ENCODE results near the gene C9orf50.
"Not testable (repeated sequence)": the region's sequence is repeated elsewhere in the genome, so short reads cannot be mapped to it uniquely, and the experiment has no call there.

The C9orf50 gene, protein sequence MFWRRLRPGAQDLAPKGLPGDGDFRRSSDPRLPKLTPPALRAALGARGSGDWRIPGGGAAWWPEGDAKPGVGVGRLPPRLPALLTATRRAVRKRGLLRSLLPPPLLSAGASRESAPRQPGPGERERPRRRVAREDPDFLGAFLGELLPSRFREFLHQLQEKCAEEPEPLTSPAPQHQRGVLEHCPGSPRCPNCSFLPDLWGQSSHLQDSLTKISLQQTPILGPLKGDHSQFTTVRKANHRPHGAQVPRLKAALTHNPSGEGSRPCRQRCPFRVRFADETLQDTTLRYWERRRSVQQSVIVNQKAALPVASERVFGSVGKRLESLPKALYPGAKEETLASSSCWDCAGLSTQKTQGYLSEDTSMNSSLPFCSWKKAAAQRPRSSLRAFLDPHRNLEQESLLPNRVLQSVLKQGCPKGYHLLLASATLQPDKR

DNA sequence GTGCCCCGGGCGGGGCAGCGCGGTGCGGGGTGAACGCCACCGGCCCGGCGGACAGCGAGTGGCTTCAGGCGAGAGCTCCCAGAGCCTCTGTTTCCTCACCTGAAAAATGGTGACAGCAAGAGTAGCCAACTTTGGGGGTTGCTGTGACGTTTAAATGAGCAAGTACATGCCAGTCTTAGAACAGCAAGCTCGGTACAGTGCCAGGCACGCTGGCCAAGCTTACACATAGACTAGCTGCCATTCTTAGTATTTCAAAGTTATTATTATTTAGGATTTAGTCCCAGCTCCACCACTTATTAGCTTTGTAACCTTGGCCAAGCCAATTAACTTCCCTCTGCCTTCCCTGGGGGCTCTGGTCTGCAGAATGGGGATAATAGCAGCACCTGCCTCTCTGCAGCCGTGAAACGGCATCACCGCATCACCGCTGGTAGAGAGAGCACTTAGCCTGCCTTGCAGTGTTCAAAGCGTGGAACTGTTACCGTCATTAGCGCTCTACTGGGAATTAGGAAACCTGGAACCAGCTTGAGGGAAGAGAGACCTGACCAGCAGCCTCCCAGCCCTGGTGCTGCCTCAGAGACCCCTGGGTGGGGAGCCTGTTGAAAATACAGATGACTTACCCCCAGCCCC is at the start of gene C9orf50:
Gene C9orf50, minus strand, starts transcription at position 433 of the 627 bp plus-strand sequence. CDS start 527 bp downstream, outside the sequence.
- no peak for DNase-seq

DNA sequence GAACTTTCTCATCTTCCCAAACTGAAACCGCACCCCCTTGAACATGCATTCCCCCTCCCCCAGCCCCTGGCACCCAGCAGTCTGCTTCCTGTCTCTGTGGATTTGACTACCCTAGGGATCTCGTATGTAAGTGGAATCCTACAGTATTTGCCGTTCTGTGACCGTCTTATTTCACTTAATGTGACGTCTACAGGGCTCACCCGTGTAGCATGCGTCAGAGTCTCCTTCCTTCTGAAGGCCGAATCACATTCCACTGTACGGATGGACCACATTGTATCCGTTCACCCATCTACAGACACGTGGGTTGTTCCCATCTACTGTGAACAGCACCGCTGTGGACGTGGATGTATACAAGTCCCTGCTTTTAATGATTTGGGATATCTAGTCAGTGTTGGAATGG is 49.0 kb upstream of the C9orf50 start:
- DNase-seq: peak; percentile 70

DNA sequence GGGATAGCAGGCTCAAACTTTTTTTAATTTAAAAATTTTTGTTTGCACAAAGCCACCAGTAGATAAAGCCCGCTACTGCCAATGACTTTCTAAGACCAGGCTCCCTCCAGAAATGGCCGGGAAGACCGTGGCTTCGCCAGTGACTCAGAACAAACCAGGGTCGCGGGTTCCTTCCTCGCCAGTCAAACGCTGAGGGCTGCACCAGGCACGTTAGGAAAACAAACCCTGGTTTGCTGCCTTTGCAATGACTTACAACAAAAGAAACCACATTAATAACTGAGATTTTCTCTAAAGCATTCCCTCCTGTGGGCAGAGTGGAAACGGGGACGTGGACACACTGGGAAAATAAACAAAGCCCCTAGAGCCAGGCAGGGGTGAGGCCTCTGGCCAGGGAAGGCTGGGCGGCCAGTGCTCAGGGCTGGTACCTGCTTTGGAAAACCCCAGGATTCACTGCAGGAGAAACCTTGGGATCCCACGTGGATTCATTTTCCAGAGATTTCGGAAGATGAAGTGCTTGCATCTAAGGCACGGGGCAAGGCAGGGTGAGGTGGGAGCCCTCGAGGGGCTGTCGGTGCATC is 48.3 kb upstream of the C9orf50 start:
- DNase-seq: peak; percentile 85

DNA sequence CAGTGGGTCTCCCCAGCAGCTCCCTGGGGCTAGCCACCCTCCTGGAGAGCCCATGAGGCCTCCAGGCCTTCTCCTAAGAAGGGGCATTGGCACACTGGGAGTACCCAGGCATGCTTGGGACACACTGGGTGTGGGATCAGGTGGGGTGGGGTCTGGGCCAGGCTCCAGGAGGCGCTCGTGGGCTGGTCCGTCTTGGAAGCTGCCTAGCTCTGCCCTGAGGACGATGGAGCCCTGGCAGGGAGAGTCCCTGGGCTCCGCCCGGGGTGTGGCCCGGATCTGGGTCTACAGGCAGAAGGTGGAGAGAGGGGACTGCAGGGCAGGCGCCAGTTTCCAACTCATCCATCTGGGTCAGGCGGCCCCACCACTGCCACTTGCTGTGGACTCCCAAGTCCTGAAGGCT is 46.9 kb upstream of the C9orf50 start:
- no peak for DNase-seq

DNA sequence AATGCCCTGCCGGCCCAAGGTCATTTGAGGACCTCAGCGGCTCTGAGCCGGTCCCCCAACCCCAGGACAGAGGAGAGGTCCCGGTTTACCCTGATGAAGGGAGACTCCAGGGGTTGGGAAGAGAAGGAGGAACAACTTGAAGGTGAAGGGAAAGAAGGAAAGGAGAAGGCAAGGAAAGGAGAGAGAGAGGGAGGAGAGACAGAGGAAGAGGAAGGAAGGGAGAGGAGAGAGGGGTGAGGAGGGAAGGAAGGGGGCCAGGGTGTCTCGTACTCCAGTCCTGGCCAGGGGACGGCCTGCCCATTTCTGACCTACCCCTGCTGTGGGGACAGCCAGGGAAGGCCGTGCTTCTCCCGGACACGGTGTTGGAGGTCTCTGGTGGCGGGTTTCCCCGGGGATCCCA is 46.5 kb upstream of the C9orf50 start:
- no peak for DNase-seq

DNA sequence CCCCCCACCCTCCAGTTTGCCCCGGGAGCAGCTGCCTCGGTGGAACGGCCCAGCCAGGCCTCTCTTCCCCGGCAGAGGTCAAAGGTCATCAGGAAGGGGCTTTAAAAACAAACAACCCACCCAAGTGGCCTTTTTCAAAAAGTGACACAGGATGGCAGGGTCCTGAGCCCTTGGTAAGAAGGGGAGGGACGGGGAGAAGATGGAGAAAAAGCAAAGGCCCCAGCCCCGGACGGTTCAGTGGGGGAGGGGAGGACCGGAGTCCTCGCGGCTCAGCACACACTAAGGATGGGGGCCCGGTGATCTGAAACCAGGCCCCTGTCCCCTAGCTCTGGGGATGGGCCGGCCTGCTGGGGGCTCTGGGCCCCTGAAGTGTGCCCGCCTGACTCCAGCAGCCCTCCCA is 45.7 kb upstream of the C9orf50 start:
- DNase-seq: no peak

DNA sequence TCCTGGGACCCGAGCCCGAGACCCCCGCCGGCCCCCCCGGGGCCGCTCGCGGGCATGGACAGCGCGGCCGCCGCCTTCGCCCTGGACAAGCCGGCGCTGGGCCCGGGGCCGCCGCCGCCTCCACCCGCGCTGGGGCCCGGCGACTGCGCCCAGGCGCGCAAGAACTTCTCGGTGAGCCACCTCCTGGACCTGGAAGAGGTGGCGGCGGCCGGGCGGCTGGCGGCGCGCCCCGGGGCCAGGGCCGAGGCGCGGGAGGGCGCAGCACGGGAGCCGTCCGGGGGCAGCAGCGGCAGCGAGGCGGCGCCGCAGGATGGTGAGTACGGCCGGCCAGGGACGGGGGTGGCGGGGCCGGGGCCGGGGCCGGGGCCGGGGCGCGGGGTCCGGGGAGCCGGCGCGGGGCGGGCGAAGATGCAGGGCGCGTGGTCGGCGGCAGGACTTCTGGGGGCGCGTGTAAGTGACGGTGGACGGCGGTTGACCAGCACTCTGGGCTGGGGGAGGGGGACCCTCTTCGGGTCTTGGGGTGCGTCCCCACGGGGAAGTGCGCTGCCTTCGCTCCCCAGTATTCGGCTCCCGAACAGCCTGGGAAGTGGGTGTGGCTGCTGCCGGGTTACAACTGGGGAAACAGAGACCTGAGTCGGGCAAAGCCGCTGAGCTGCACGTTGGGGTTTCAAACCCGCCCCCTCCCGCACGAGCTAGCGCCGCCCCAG is 45.1 kb upstream of the C9orf50 start:
- no peak for DNase-seq

DNA sequence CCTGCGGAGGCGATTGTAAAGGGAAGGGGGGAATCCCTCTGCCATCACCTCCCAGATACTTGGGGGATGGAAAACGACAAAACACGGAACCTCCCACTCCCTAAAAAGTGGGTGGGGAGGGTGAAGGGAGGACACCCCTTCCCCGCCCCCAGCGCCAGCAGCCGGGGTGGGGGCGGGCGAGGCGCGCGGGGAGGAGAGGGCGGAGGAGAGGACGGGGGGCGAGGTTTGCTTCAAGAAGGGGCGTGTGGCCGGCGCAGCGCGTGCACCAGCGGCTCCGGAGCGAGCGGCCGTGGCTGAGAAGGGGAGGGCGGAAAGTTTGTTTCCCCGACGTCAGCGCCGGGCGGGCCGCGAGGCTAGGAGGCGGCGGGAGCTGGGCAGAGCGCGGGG is 44.5 kb upstream of the C9orf50 start, which contains the start of gene PRRX2:
Gene PRRX2, plus strand, starts transcription at position 259 of the 387 bp plus-strand sequence. CDS start 221 bp downstream, outside the sequence.
- peak; percentile 90 for DNase-seq

DNA sequence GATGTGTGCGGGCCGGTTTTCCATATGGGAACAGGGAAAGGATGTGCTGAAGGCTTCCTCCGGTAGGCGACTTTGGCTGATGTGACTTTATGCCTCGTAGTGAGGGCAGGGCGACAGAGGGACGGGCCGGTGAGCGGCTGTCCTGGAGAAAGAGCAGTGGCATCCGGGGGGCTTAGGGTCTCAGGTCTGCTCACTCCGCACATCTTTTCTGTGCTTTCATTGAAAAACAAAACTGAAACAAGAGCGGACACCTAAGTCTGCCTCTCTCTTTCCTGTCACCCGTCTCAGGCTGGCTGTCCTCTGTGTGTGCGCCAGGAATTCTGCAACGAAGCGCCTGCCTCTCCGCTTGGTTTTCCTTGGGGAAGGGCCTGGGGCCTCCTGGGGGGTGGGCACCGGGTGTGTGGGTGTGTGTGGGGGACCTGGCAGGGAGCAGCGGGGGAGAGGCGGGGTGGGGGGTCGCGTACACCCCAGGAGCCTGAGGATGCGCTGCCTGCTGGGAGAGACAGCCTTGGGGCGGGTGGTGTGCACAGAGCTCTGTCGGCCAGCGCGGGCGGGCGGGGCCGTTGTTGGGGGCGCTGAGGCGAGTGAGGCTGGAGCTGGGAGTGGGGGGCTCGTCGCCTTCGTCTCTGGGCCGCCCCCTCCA is 44.0 kb upstream of the C9orf50 start:
- no peak for DNase-seq

DNA sequence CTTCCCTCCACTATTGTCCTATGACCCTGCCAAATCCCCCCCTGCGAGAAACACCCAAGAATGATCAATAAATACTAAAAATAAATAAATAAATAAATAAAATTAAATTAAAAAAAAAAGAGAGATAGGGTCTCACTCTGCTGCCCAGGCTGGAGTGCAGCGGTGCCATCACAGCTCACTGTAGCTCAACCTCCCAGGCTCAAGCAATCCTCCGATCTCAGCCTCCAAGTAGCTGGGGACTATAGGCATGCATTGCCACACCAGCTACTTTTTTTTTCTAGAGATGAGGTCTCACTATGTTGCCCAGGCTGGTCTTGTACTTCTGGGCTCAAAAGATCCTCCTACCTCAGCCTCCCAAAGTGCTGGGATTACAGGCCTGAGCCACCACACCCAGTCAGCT is 41.3 kb upstream of the C9orf50 start:
- DNase-seq: not testable (repeated sequence)

DNA sequence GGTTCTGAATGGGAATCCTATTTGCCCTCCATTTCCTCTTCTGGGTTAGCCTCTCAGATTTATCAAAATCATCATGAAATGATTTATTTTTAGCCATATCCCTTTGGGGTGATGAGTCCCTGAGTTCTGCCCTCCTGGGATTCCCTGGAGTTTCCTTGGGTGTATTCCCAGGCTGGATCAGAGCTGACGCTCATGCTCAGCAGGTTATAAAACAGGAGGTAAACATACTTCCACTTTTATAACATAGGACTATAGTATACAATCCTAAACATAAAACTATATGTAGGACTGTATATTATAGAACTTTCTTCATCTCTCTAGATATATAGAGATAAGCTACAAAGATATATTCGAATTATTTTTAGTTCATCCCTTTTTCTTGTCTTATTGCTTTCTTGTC is 40.1 kb upstream of the C9orf50 start:
- no peak for DNase-seq

DNA sequence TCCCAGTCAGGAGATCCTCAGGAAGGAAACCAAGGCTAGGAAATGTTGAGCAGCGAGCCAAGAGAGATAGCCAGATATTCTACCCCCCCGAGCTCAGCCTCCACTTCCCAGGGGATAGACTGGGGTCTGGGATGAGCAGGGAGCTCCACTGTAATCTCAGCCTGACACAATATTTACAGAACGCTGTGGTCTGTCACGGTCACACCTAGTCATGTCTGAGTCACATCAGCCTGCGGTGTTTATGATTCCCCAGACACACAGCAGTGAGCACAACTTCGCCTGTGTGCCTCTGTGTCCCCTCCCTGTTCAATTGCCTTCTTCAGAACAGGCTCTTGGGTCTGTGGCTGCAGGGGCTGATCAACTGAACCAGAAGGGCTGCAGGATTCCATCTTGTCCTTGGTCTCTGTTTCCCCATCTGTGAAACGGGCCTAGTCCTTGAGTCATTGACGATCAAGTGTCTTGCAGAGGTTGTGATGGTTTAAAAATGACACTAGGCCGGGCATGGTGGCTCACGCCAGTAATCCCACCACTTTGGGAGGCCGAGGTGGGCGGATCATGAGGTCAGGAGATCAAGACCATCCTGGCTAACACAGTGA is 36.0 kb upstream of the C9orf50 start:
- peak; percentile 92 for DNase-seq

DNA sequence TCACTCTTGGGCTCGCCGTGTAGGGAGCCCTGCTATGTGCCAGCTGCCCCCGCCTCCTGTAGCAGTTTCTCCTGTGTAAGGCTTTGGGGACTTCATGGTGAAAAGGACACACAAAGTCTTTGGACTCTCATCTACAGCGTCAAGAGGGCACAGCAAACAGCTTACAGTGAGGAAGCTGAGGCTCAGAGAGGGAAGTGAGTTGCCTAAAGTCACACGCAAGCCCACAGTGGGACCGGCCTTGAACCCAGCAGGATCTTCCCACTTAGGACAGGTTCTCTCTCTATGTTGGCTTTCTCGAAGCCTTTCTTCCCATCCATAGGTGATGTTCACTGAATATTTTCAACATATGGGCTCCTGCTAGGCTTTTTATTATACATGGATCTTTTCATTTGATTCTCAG is 34.8 kb upstream of the C9orf50 start:
- DNase-seq: no peak

DNA sequence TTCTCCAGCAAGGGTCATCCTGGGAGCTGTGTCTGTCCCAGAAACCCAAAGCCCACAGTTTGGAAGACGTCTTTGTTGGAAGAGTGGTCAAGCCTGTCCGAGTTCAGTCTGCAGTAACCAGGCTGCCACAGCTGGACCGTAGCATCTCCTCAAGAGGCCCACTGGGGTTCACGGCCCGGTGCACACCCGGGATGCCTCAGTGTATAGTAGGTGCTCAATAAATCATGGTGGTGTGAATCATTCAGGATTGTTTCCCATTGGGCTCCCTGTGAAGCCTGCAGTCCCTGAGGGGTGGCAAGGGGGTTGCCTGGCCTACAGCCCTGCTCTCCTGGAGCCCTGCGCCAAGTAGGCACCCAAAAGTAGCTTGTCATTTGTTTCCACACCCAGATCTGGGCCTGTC is 34.3 kb upstream of the C9orf50 start:
- no peak for DNase-seq

DNA sequence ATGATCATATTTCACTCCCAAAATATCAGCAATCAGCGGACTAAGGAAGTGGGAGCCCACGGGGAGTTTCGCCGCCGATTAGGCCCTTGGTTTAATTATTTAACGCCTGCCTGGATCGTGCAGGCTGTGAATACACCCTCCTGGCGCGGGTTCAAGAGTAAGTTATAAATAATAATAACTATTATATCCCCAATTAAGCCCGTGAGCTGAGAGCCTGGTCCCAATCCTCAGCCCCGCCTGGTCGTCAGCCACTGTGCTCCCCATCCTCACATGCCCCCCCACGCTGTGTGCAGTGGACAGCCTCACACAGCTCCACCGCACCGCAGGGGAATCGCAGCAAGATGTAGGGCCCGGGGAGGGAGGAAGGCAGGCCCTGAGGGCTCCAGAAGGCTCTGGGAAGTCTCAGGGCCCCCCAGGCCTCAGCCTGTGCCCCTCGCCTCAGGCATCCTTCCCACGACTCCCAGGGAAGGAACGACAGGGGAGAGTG is 33.7 kb upstream of the C9orf50 start:
- DNase-seq: no peak

DNA sequence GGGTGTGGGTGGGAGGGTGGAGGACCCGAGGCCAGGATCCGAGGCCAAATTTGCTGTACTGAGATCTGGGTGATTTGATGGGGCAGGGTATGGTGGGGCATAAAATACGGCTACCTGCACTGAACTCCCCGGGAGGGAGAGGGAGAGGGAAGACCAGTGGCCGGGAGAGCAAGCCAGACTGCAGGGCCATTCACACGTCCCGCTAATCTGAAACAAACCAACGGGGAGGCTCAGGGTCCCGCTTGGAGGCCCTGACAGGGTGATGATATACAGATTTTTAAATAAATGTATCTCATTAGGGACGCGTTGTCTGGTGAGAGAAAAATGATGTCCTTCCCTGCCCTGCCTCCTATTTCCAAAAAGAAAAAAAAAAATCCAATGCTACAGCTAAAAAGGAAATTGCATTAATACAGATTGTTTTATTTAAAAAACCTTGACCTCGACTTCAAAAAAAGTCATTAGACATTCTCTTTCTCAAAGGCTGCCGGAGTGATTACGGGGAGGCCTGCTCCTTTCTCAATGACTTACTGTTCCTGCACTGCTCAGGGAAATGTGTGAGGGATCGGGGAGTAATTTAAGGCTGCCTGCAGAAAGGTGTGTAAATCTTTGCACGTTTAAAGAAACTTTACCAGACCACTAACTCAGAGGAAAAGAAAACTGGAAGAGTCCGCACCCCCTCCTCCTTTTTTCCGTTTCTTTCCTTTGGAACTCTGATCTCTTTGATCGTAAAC is 33.1 kb upstream of the C9orf50 start:
- no peak for DNase-seq

DNA sequence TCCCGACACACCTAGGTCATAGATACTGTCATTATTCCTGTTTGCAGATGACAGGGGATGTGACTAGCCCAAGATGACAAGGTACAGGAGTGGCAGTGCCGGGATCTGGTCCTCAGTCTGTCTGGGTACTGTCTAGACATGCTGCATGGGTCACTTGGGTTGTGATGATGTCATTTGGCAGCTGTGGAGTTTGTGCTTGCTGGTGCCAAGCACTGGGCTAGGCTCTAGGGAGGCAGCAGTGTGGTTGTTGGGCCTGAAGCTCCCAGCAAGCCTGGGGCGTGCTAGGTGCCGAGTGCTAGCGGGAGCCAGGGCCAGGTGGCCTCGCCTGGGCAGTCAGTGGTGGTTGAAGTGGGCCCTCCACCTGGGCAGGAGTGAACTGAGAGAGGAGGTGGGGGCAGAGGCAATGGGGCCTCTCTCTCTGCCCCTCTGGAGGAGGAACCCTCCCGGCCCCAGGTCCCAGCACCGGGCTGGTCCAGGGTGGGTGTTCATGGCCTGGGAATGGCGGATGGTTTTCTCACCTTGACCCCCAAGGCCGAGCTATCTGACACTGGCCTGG is 29.9 kb upstream of the C9orf50 start:
- DNase-seq: no peak

DNA sequence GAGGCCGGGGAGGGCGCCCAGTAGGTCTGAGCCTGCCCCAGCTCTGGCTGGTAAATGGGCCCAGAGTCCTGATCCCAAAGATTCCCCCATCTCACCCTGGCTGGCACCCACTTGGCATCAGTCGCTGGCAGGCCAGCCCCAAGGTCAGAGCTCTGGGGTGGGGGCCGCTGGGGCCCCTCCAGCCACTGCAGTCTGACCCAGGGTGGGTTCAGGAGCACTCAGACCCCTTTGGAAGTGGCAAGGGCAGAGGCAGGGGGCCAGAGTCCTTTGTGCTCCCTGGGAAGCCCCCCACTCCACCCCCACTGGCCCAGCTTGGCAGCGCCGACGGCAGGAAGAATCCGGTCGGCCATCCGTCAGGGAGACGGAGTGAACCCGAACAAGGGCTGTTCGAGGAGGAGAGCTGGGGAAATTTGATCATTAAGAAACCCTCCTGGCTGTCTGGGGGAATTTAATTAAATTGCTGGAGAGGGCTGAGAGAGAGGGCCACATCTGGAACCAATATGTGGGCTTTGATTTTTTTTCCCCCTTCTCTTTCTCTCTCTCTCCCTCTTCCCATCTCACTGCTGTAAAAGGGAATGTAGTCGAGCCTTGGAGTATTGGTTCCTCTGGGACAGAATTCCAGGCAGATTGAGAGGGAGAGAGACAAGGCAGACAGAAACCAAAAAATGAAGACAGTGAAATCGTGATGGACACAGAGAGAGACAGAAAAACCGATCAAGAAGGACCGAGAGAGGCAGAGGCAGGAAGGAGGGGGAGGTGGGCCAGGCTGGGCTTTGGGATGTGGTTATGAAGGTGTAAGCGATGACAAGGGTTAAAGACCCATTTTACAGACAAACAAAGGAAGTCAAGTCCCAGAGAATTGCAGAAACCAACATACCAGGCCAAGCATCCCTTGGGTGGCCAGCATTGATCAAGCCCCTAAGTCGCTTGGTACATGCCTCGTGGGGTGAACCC is 29.1 kb upstream of the C9orf50 start:
- DNase-seq: peak; percentile 83

DNA sequence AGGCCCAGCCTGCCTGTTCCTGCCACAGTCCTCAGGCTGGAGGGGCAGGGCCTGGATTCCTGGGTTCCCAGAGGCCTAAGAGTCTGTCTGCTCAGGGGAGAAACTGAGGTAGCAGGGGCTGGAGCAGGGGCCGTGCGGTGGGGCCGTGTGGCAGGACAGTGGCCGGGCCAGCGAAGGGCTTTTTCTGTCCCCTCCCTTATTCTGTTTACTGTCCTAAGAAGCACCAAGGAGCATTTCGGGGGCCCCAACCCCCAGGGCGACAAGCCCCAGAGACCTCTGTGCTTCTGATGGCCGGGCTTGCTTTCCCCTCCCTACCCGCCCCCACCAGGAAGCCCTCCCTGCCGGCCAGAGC is 27.8 kb upstream of the C9orf50 start:
- no peak for DNase-seq

Data from fibroblast of skin of right biceps (primary cell).